K562 (cell line): Measurements from ENCODE around the gene ART1.
"Not testable (repeated sequence)": the region's sequence is repeated elsewhere in the genome, so short reads cannot be mapped to it uniquely, and the experiment has no call there.

Experiments used
- CTCF ChIP-seq, 3 experiments: IDR thresholded peaks in 2 of 3; conservative IDR thresholded peaks in 1 of 3; 2 replicates each; pipeline ENCODE4 v1.5.1; 2011 to 2012; ENCODE audit warnings: low read length in 3 of 3, mild to moderate bottlenecking in 3 of 3, control low read depth in 2 of 3, improper control_type of control experiment in 1 of 3, inconsistent platforms in 1 of 3, low read depth in 1 of 3, mixed read lengths in 1 of 3, moderate library complexity in 1 of 3; ENCODE audit not compliant: insufficient read depth in 2 of 3
- RFX5 ChIP-seq: IDR thresholded peaks from 2 replicates; pipeline ENCODE4 v1.6.1; 2011; ENCODE audit warnings: low read depth, mild to moderate bottlenecking, improper control_type of control experiment, low read length
- TF ChIP-seq, protein P1 (sequence below): sonication (generic); formaldehyde crosslinking; IDR thresholded peaks from 2 replicates; pipeline ENCODE4 v1.8.1; 2022; ENCODE audit warnings: missing genetic modification reagents

GRCh38 chr11:3643102-3643546 is 1.8 kb upstream of the ART1 start:
- TF ChIP-seq CTCF (IDR thresholded peaks at IDR 0.05 in 2 of 3, conservative IDR thresholded peaks at IDR 0.05 in 1 of 3; ENCODE audit: insufficient read depth in 2 of 3, low read depth in 1 of 3, low read length in 3 of 3); RFX5: not testable (repeated sequence)
- TF ChIP-seq, protein P1, sequence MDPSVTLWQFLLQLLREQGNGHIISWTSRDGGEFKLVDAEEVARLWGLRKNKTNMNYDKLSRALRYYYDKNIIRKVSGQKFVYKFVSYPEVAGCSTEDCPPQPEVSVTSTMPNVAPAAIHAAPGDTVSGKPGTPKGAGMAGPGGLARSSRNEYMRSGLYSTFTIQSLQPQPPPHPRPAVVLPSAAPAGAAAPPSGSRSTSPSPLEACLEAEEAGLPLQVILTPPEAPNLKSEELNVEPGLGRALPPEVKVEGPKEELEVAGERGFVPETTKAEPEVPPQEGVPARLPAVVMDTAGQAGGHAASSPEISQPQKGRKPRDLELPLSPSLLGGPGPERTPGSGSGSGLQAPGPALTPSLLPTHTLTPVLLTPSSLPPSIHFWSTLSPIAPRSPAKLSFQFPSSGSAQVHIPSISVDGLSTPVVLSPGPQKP (CRISPR knock-in tag), result not testable (repeated sequence)
